GM12878 (cell line): Measurements from ENCODE around the gene USP34. TPM values are rescaled to one million over a fixed set of nuclear protein-coding genes. Genes with fewer than 3 reads are reported as not detected.

ENCODE experiments used
- ATAC-seq: fragments of 200-7000 bp; cut with Tn5 transposase; 3 replicates; pipeline ENCODE4 v1.9.1; 2020; ENCODE audit warnings: mild to moderate bottlenecking, moderate library complexity
- BruUV-seq: library from RNA; stranded (reverse); fragments of 400-500 nt; replicated peaks from 2 replicates; lab custom pipeline; 2021; lab: Mats Ljungman, UMichigan
- CTCF ChIA-PET: fragments of 300-600 bp; sonication (Branson Sonifier 250); formaldehyde crosslinking; extraction: SDS; loops from one replicate; lab custom pipeline; 2021; ENCODE audit warnings: inconsistent platforms; lab: Yijun Ruan, JAX
- POLR2A ChIA-PET: fragments of 350-600 bp; formaldehyde crosslinking; extraction: SDS; loops from one replicate; lab custom pipeline; 2021; ENCODE audit warnings: inconsistent platforms; lab: Charles Lee
- RAD21 ChIA-PET: fragments of 300-600 bp; sonication (Branson Sonifier 250); formaldehyde crosslinking; loops from one replicate; lab custom pipeline; 2023; ENCODE audit warnings: antibody characterized with exemption; ENCODE audit not compliant: unreplicated experiment; lab: Charles Lee
- SMC1A ChIA-PET: fragments of 300-600 bp; sonication (Branson Sonifier 250); formaldehyde crosslinking; loops from one replicate; lab custom pipeline; 2023; ENCODE audit not compliant: unreplicated experiment, uncharacterized antibody; lab: Charles Lee
- DNase-seq: peaks from one replicate; pipeline ENCODE4 v3.0.0-alpha.2; 2011; ENCODE audit warnings: low read depth, low spot score
- FAIRE-seq: peaks from 3 replicates; lab custom pipeline; 2011; peaks lifted over from hg19 to GRCh38; lab: Jason Lieb, UNC
- H2AFZ ChIP-seq: 2 replicates; pipeline ENCODE4 v1.6.0; 2011; ENCODE audit warnings: low read depth, low read length, control low read depth; ENCODE audit not compliant: control insufficient read depth
- H3K27ac ChIP-seq: 2 replicates; pipeline ENCODE4 v1.5.1; 2011; ENCODE audit warnings: control low read depth; ENCODE audit not compliant: control insufficient read depth, insufficient read depth
- H3K27me3 ChIP-seq, 2 experiments: replicated peaks in 1 of 2; 2 replicates each; pipeline versions ENCODE4 v1.6.0 to v1.6.1; 2011; ENCODE audit warnings: low read length in 1 of 2; ENCODE audit not compliant: control insufficient read depth in 2 of 2, insufficient read depth in 2 of 2
- H3K36me3 ChIP-seq, 2 experiments: 2 replicates each; pipeline ENCODE4 v1.5.1; 2011; ENCODE audit warnings: low read length in 1 of 2; ENCODE audit not compliant: control insufficient read depth in 2 of 2, insufficient read depth in 2 of 2
- H3K4me1 ChIP-seq: 2 replicates; pipeline ENCODE4 v1.6.1; 2011; ENCODE audit warnings: mild to moderate bottlenecking, low read length, moderate library complexity, mixed read lengths; ENCODE audit not compliant: control insufficient read depth, insufficient read depth
- H3K4me2 ChIP-seq: 2 replicates; pipeline ENCODE4 v1.6.0; 2011; ENCODE audit warnings: control low read depth; ENCODE audit not compliant: control insufficient read depth, insufficient read depth
- H3K4me3 ChIP-seq: fragments of 200-600 bp; sonication (generic); 2 replicates; pipeline ENCODE4 v1.5.1; 2016
- H3K79me2 ChIP-seq: 2 replicates; pipeline ENCODE4 v1.6.0; 2011; ENCODE audit warnings: low read length; ENCODE audit not compliant: control insufficient read depth, insufficient read depth
- H3K9ac ChIP-seq: 2 replicates; pipeline ENCODE4 v1.8.0; 2011; ENCODE audit warnings: low read length, control low read depth, mixed read lengths; ENCODE audit not compliant: control insufficient read depth, insufficient read depth
- H3K9me3 ChIP-seq: replicated peaks from 3 replicates; pipeline ENCODE4 v1.5.1; 2011; ENCODE audit warnings: mild to moderate bottlenecking, low read length; ENCODE audit not compliant: control insufficient read depth, insufficient read depth
- H4K20me1 ChIP-seq: 2 replicates; pipeline ENCODE4 v1.6.0; 2011; ENCODE audit not compliant: control insufficient read depth, insufficient read depth
- BHLHE40 ChIP-seq, 2 experiments: fragments of 450-650 bp in 1 of 2; IDR thresholded peaks; 2 replicates each; pipeline ENCODE4 v1.6.1; 2011 to 2017; ENCODE audit warnings: low read depth in 2 of 2, borderline replicate concordance in 1 of 2, improper control_type of control experiment in 1 of 2, low read length in 1 of 2, mild to moderate bottlenecking in 1 of 2
- BRCA1 ChIP-seq: IDR thresholded peaks from 2 replicates; pipeline ENCODE4 v1.6.1; 2011; ENCODE audit warnings: low read depth, low read length, improper control_type of control experiment
- DPF2 ChIP-seq: fragments of 450-650 bp; IDR thresholded peaks from 2 replicates; pipeline ENCODE4 v1.6.1; 2017; ENCODE audit warnings: mild to moderate bottlenecking
- FOXK2 ChIP-seq: fragments of 450-650 bp; IDR thresholded peaks from 2 replicates; pipeline ENCODE4 v1.6.1; 2017; ENCODE audit warnings: mild to moderate bottlenecking, moderate library complexity
- GATAD2B ChIP-seq: fragments of 450-650 bp; conservative IDR thresholded peaks from 2 replicates; pipeline ENCODE4 v1.6.1; 2017; ENCODE audit warnings: low read depth, mild to moderate bottlenecking, moderate library complexity
- MTA3 ChIP-seq: IDR thresholded peaks from 2 replicates; pipeline ENCODE4 v1.6.1; 2012; ENCODE audit warnings: low read length, inconsistent platforms, borderline replicate concordance
- MYB ChIP-seq: fragments of 150-350 bp; IDR thresholded peaks from 2 replicates; pipeline ENCODE4 v1.6.1; 2014; ENCODE audit warnings: mild to moderate bottlenecking, low read depth, low read length, borderline replicate concordance
- NBN ChIP-seq: fragments of 450-650 bp; IDR thresholded peaks from 2 replicates; pipeline ENCODE4 v1.6.1; 2016
- PKNOX1 ChIP-seq: fragments of 450-650 bp; IDR thresholded peaks from 2 replicates; pipeline ENCODE4 v1.6.1; 2016; ENCODE audit warnings: mild to moderate bottlenecking
- RAD51 ChIP-seq: fragments of 450-650 bp; IDR thresholded peaks from 2 replicates; pipeline ENCODE4 v1.6.1; 2016; ENCODE audit warnings: moderate library complexity, mild to moderate bottlenecking, inconsistent platforms
- SUPT20H ChIP-seq: IDR thresholded peaks from 2 replicates; pipeline ENCODE4 v1.6.1; 2011; ENCODE audit warnings: low read depth, mild to moderate bottlenecking, low read length, moderate library complexity, borderline replicate concordance; ENCODE audit not compliant: control insufficient read depth
- ZBTB11 ChIP-seq: fragments of 450-650 bp; formaldehyde crosslinking; IDR thresholded peaks from 2 replicates; pipeline ENCODE4 v1.5.0; 2022; ENCODE audit warnings: mild to moderate bottlenecking, missing genetic modification characterization
- ZNF207 ChIP-seq: fragments of 450-650 bp; IDR thresholded peaks from 2 replicates; pipeline ENCODE4 v1.6.1; 2014; ENCODE audit warnings: antibody characterized with exemption, mild to moderate bottlenecking, borderline replicate concordance
- ZNF24 ChIP-seq: fragments of 450-650 bp; IDR thresholded peaks from 2 replicates; pipeline ENCODE4 v1.6.1; 2017; ENCODE audit warnings: antibody characterized with exemption, mild to moderate bottlenecking
- WGBS: methylation state at CpG from one replicate; pipeline ENCODE4 v1.1.6; 2016; ENCODE audit warnings: low lambda C conversion rate; ENCODE audit not compliant: insufficient replicate concordance, insufficient coverage; ENCODE audit errors: missing lambda C conversion rate; 5-methylcytosine and 5-hydroxymethylcytosine counted together
- in situ Hi-C: fragments of 300-500 bp; cut with MboI; formaldehyde crosslinking; loops from 9 replicates; pipeline ENCODE4 v1.14.3; 2018; ENCODE audit warnings: mixed read lengths
- intact Hi-C: fragments of 100-400 bp; cut with micrococcal nuclease; formaldehyde crosslinking; loops from one replicate; pipeline ENCODE4 v1.14.2; 2022; ENCODE audit not compliant: unreplicated experiment
- polyA plus RNA-seq, 11 experiments: library from polyadenylated mRNA; depleted of rRNA in 4 of 11; unstranded in 6 of 11; stranded (reverse) in 5 of 11; fragments of >200 nt; fragmentation: Nextera tagmentation in 4 of 11; fragmentation: Illumina TruSeq in 1 of 11; extraction: Ambion mirVana in 4 of 11; extraction: Trizol in 1 of 11; gene quantifications; 1 replicate in 1 of 11; 2 replicates in 10 of 11; pipeline versions ENCODE4 v1.2.1 to v1.2.3, GENCODE V29; 2011 to 2016; ENCODE audit warnings: inconsistent platforms in 2 of 11, missing spikeins in 2 of 11, low read depth in 1 of 11
- total RNA-seq, 4 experiments: library from RNA; depleted of rRNA in 3 of 4; stranded (reverse); fragments of >200 nt in 3 of 4; fragmentation: Illumina TruSeq in 1 of 4; extraction: Trizol in 1 of 4; gene quantifications; 2 replicates each; pipeline versions ENCODE4 v1.2.1 to v1.2.3, GENCODE V29; 2013 to 2021

Gene USP34
- total and polyA plus RNA-seq, 10 of the 15 experiments (the other 5 are each of a cell fraction or from before 2014, with no cell fraction given): 26.2 to 106 (median 62.1) TPM

GRCh38 chr2:61471905-61472805 lies 1.3 kb upstream of the USP34 start:
- Histone ChIP-seq H3K9ac (peak overlapping the region; percentile 97), H3K4me1 (no peaks in the 10 kb centered on the region; the same call in 1 of the 2 replicates), H3K36me3 (peaks cover 0 to 2% of the 10 kb centered on the region in 2 experiments; a peak in 3 of 4 replicates), H3K27ac (peak overlapping the region; percentile 97), H3K27me3 (no peaks in the 10 kb centered on the region), H2AFZ (peak overlapping the region; percentile 84), H3K9me3 (no peaks in the 10 kb centered on the region), H3K79me2 (peaks cover 47% of the 10 kb centered on the region), H3K4me2 (peak overlapping the region; percentile 89), H4K20me1 (no peaks in the 10 kb centered on the region), H3K4me3 (peak overlapping the region; percentile 98)
- SMC1A ChIA-PET: interaction anchor here (0.7 to 1.7 kb wide), 10 partner anchors 8 to 303 kb away, joined by 3 to 14 read pairs (median 3); no protein-coding TSS in a partner anchor
- CTCF ChIA-PET: interaction anchor here (0.7 to 2.0 kb wide), 5 partner anchors 11 to 187 kb away, joined by 3 to 14 read pairs (median 3); no protein-coding TSS in a partner anchor
- no TSS peak for BruUV-seq
- DNase-seq (no peak), ATAC-seq (peak; percentile 18), FAIRE-seq (peak; percentile 86)
- WGBS: 31% methylated on average over 19 of the region's 19 CpGs
- POLR2A ChIA-PET: interaction anchor here (0.5 to 1.9 kb wide), 8 partner anchors 10 to 77 kb away, joined by 3 to 5 read pairs (median 4); partner anchors contain the start of gene XPO1
- in situ Hi-C loops: no loop called here
- intact Hi-C loops: loop anchor here (2.0 kb wide), 1 partner anchor 67 kb away; the partner anchor contains the start of gene XPO1
- RAD21 ChIA-PET: interaction anchor here (0.6 to 2.7 kb wide), 4 partner anchors 26 to 408 kb away, joined by 3 to 13 read pairs (median 3); no protein-coding TSS in a partner anchor
- no peak for TF ChIP-seq GATAD2B
- no peak for TF ChIP-seq BRCA1
- TF ChIP-seq PKNOX1: peak; percentile 88
- TF ChIP-seq ZBTB11 (CRISPR knock-in tag): no peak
- TF ChIP-seq BHLHE40 (IDR thresholded peaks at IDR 0.05; ENCODE audit: borderline replicate concordance in 1 of 2, low read depth in 2 of 2, low read length in 1 of 2): no peak
- no peak for TF ChIP-seq ZNF207
- TF ChIP-seq SUPT20H: no peak
- TF ChIP-seq FOXK2: peak; percentile 45; the same call in 1 of the 2 replicates
- TF ChIP-seq DPF2: no peak
- TF ChIP-seq RAD51: peak; percentile 48; the same call in 1 of the 2 replicates
- no peak for TF ChIP-seq NBN
- no peak for TF ChIP-seq ZNF24
- no peak for TF ChIP-seq MYB
- TF ChIP-seq MTA3: peak; percentile 35; the same call in 1 of the 2 replicates
